Gastrocnemius medialis (tissue), 4 donors: Measurements from ENCODE around the gene CCDC85C.

Experiments
- POLR2A ChIP-seq, 2 donors: fragments of 450-650 bp; IDR thresholded peaks; one replicate each; pipeline ENCODE4 v1.6.1; 2017; ENCODE audit warnings: antibody characterized with exemption in 2 of 2, mild to moderate bottlenecking in 2 of 2, moderate library complexity in 2 of 2
- TF ChIP-seq, protein P1 (sequence below), 5 experiments: fragments of 450-650 bp in 3 of 5; fragments of 200-600 bp in 2 of 5; sonication (generic) in 2 of 5; IDR thresholded peaks in 4 of 5; conservative IDR thresholded peaks in 1 of 5; 1 replicate in 4 of 5; 2 replicates in 1 of 5; pipeline ENCODE4 v1.5.1; 2016 to 2019; ENCODE audit warnings: antibody characterized with exemption in 5 of 5, mild to moderate bottlenecking in 3 of 5, moderate library complexity in 3 of 5

DNA sequence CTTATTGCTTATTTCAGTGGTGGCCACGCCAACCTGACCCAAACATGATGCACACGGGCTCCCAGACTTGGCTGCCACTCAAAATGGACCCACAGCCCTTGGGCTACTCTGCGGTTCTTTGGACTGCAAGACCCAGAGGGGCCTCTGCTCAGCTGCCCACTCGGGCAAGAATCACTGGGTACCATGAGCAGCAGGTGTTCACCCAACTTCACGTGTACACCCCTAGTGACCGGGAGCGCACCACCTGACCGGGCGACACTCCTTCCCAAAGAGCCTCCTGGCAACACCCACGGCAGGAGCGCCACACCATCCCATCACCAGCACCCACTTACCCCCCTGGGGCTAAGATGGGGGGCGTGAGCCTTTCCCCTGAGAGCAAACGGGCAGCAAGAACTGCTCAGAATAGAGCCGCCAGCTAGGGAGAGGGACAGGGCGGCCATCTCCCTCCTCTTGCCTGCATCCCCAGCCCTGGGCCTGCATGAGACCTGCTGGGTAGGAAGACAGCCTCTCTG lies 90.8 kb downstream of the CCDC85C start:
- TF ChIP-seq, protein P1, sequence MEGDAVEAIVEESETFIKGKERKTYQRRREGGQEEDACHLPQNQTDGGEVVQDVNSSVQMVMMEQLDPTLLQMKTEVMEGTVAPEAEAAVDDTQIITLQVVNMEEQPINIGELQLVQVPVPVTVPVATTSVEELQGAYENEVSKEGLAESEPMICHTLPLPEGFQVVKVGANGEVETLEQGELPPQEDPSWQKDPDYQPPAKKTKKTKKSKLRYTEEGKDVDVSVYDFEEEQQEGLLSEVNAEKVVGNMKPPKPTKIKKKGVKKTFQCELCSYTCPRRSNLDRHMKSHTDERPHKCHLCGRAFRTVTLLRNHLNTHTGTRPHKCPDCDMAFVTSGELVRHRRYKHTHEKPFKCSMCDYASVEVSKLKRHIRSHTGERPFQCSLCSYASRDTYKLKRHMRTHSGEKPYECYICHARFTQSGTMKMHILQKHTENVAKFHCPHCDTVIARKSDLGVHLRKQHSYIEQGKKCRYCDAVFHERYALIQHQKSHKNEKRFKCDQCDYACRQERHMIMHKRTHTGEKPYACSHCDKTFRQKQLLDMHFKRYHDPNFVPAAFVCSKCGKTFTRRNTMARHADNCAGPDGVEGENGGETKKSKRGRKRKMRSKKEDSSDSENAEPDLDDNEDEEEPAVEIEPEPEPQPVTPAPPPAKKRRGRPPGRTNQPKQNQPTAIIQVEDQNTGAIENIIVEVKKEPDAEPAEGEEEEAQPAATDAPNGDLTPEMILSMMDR (IDR thresholded peaks at IDR 0.05 in 4 of 5, conservative IDR thresholded peaks at IDR 0.05 in 1 of 5), result no peak
- TF ChIP-seq POLR2A (IDR thresholded peaks at IDR 0.05), result no peak
